HCT116 (cell line): Measurements from ENCODE around the gene FBXL4. TPM values are rescaled to one million over a fixed set of nuclear protein-coding genes. Genes with fewer than 3 reads are reported as not detected.

Experiments
- ATAC-seq: fragments of 200-7000 bp; cut with Tn5 transposase; 2 replicates; pipeline ENCODE4 v1.9.1; 2020; ENCODE audit warnings: mild to moderate bottlenecking, moderate library complexity
- BruUV-seq: library from RNA; stranded (reverse); fragments of 400-500 nt; replicated peaks from 2 replicates; lab custom pipeline; 2021; lab: Mats Ljungman, UMichigan
- CTCF ChIA-PET: fragments of 300-600 bp; sonication (Branson Sonifier 250); formaldehyde crosslinking; loops from one replicate; lab custom pipeline; 2021; ENCODE audit warnings: antibody characterized with exemption; lab: Charles Lee
- POLR2A ChIA-PET: fragments of 300-600, 350-600 bp; sonication (Branson Sonifier 250); formaldehyde crosslinking; loops from one replicate; lab custom pipeline; 2021; ENCODE audit warnings: antibody characterized with exemption; lab: Charles Lee
- RAD21 ChIA-PET, 2 experiments: fragments of 300-600 bp; sonication (Branson Sonifier 250); formaldehyde crosslinking; loops; one replicate each; lab custom pipeline; 2023; ENCODE audit warnings: low total read pairs in 2 of 2; ENCODE audit not compliant: uncharacterized antibody in 2 of 2, unreplicated experiment in 2 of 2, low non-redundant PET in 1 of 2; lab: Charles Lee
- DNase-seq: peaks from one replicate; pipeline ENCODE4 v3.0.0-alpha.2; 2010; ENCODE audit warnings: low read depth, low spot score
- H2AFZ ChIP-seq: fragments of 200-600 bp; shearing (Covaris generic), sonication (generic); 2 replicates; pipeline ENCODE4 v1.6.1; 2017; ENCODE audit warnings: low read depth, mixed run types, mixed read lengths, antibody characterized with exemption, low read length; ENCODE audit not compliant: poor library complexity, severe bottlenecking
- H3K27ac ChIP-seq: 2 replicates; pipeline ENCODE4 v1.5.1; 2012; ENCODE audit warnings: low read depth, low read length
- H3K27me3 ChIP-seq: fragments of 200-600 bp; sonication (generic); 2 replicates; pipeline ENCODE4 v1.6.1; 2016; ENCODE audit warnings: mixed run types, low read length, mixed read lengths; ENCODE audit not compliant: insufficient read depth
- H3K36me3 ChIP-seq, 2 experiments: fragments of 200-500 bp in 1 of 2; fragments of 200-600 bp in 1 of 2; sonication (Bioruptor generic) in 1 of 2; sonication (generic) in 1 of 2; 2 replicates each; pipeline versions ENCODE4 v1.5.1 to v1.6.1; 2014 to 2016; ENCODE audit warnings: low read length in 2 of 2, inconsistent platforms in 1 of 2, mixed read lengths in 1 of 2, mixed run types in 1 of 2; ENCODE audit not compliant: insufficient read depth in 2 of 2, control insufficient read depth in 1 of 2
- H3K4me1 ChIP-seq, 2 experiments: fragments of 200-600 bp in 1 of 2; sonication (generic) in 1 of 2; 2 replicates each; pipeline versions ENCODE4 v1.5.1 to v1.6.1; 2012 to 2017; ENCODE audit warnings: low read length in 2 of 2, inconsistent platforms in 1 of 2, mild to moderate bottlenecking in 1 of 2, mixed read lengths in 1 of 2, mixed run types in 1 of 2, moderate library complexity in 1 of 2; ENCODE audit not compliant: insufficient read depth in 2 of 2, control insufficient read depth in 1 of 2
- H3K4me2 ChIP-seq: fragments of 200-600 bp; sonication (generic); 2 replicates; pipeline ENCODE4 v1.6.1; 2017; ENCODE audit warnings: mixed run types, low read length, mixed read lengths
- H3K4me3 ChIP-seq, 2 experiments: fragments of 200-600 bp in 1 of 2; sonication (generic) in 1 of 2; replicated peaks in 1 of 2; 2 replicates each; pipeline ENCODE4 v1.5.1; 2011 to 2016; ENCODE audit warnings: low read length in 2 of 2, control low read depth in 1 of 2, low read depth in 1 of 2, mild to moderate bottlenecking in 1 of 2, mixed read lengths in 1 of 2, mixed run types in 1 of 2
- H3K79me2 ChIP-seq: fragments of 200-600 bp; sonication (generic); 2 replicates; pipeline ENCODE4 v1.6.1; 2017; ENCODE audit warnings: mild to moderate bottlenecking, mixed run types, low read length, moderate library complexity, mixed read lengths; ENCODE audit not compliant: insufficient read depth
- H3K9ac ChIP-seq: fragments of 200-600 bp; sonication (generic); 2 replicates; pipeline ENCODE4 v1.6.1; 2016; ENCODE audit warnings: low read length, mixed read lengths
- H3K9me2 ChIP-seq: fragments of 200-600 bp; sonication (generic), shearing (Covaris generic); 2 replicates; pipeline ENCODE4 v1.6.1; 2017; ENCODE audit warnings: mixed run types, mild to moderate bottlenecking, moderate library complexity; ENCODE audit not compliant: insufficient read depth
- H3K9me3 ChIP-seq, 2 experiments: fragments of 200-500 bp in 1 of 2; fragments of 200-600 bp in 1 of 2; sonication (Bioruptor generic) in 1 of 2; sonication (generic) in 1 of 2; 2 replicates each; pipeline ENCODE4 v1.6.1; 2014 to 2017; ENCODE audit warnings: low read length in 2 of 2, mixed read lengths in 2 of 2, inconsistent platforms in 1 of 2, low read depth in 1 of 2, mild to moderate bottlenecking in 1 of 2, mixed run types in 1 of 2, moderate library complexity in 1 of 2; ENCODE audit not compliant: control insufficient read depth in 1 of 2, insufficient read depth in 1 of 2
- H4K20me1 ChIP-seq: fragments of 200-600 bp; sonication (generic), shearing (Covaris generic); 2 replicates; pipeline ENCODE4 v1.6.1; 2017; ENCODE audit warnings: mixed run types, mild to moderate bottlenecking, moderate library complexity; ENCODE audit not compliant: insufficient read depth
- CBX3 ChIP-seq: IDR thresholded peaks from 2 replicates; pipeline ENCODE4 v1.6.1; 2012; ENCODE audit warnings: low read depth
- CEBPB ChIP-seq: IDR thresholded peaks from 2 replicates; pipeline ENCODE4 v1.6.1; 2012; ENCODE audit warnings: low read depth
- EGR1 ChIP-seq: IDR thresholded peaks from 2 replicates; pipeline ENCODE4 v1.6.1; 2012; ENCODE audit warnings: low read depth
- ELF1 ChIP-seq: IDR thresholded peaks from 2 replicates; pipeline ENCODE4 v1.6.1; 2012; ENCODE audit warnings: low read depth, borderline replicate concordance
- EZH2phosphoT487 ChIP-seq: fragments of 200-600 bp; IDR thresholded peaks from 2 replicates; pipeline ENCODE4 v1.6.1; 2018; ENCODE audit warnings: antibody characterized with exemption, borderline replicate concordance
- FOSL1 ChIP-seq: IDR thresholded peaks from 2 replicates; pipeline ENCODE4 v1.6.1; 2012; ENCODE audit warnings: low read depth
- POLR2A ChIP-seq: IDR thresholded peaks from 2 replicates; pipeline ENCODE4 v1.7.0; 2011; ENCODE audit warnings: borderline replicate concordance; ENCODE audit not compliant: insufficient read depth, insufficient read length; ENCODE audit errors: extremely low read depth
- POLR2AphosphoS5 ChIP-seq: IDR thresholded peaks from 2 replicates; pipeline ENCODE4 v1.6.1; 2011; ENCODE audit warnings: mild to moderate bottlenecking, low read depth, low read length, moderate library complexity
- RAD21 ChIP-seq: IDR thresholded peaks from 2 replicates; pipeline ENCODE4 v1.6.1; 2012; ENCODE audit warnings: low read depth, mild to moderate bottlenecking
- SP1 ChIP-seq: IDR thresholded peaks from 2 replicates; pipeline ENCODE4 v1.6.1; 2012; ENCODE audit warnings: low read depth
- SRF ChIP-seq: IDR thresholded peaks from 2 replicates; pipeline ENCODE4 v1.6.1; 2012; ENCODE audit warnings: low read depth
- YY1 ChIP-seq: IDR thresholded peaks from 2 replicates; pipeline ENCODE4 v1.6.1; 2011; ENCODE audit warnings: low read length, low read depth, moderate library complexity, mild to moderate bottlenecking; ENCODE audit not compliant: insufficient replicate concordance; ENCODE audit errors: extremely low read depth
- ZFX ChIP-seq: fragments of 450-650 bp; IDR thresholded peaks from 2 replicates; pipeline ENCODE4 v1.6.1; 2017
- ZNF274 ChIP-seq: fragments of 200-500 bp; sonication (Bioruptor generic); IDR thresholded peaks from 2 replicates; pipeline ENCODE4 v1.6.1; 2014; ENCODE audit warnings: mild to moderate bottlenecking, low read depth, low read length, inconsistent platforms
- intact Hi-C: fragments of 100-400 bp; cut with micrococcal nuclease; formaldehyde crosslinking; loops from 2 replicates; pipeline ENCODE4 v1.10.0; 2022
- total RNA-seq: library from RNA; stranded (reverse); gene quantifications from one replicate; pipeline ENCODE4 v1.2.1, GENCODE V29; 2021; ENCODE audit not compliant: unreplicated experiment
- TF ChIP-seq, protein P1 (sequence below): IDR thresholded peaks from 2 replicates; pipeline ENCODE4 v1.6.1; 2011; ENCODE audit warnings: mild to moderate bottlenecking, low read length, moderate library complexity; ENCODE audit not compliant: insufficient replicate concordance; ENCODE audit errors: extremely low read depth
- TF ChIP-seq, protein P2 (sequence below): IDR thresholded peaks from 2 replicates; pipeline ENCODE4 v1.6.1; 2012
- TF ChIP-seq, protein P3 (sequence below): IDR thresholded peaks from 2 replicates; pipeline ENCODE4 v1.6.1; 2012; ENCODE audit warnings: low read depth

Gene FBXL4
- total RNA-seq, 1 experiment from 2014 or later, result 15.7 TPM

DNA sequence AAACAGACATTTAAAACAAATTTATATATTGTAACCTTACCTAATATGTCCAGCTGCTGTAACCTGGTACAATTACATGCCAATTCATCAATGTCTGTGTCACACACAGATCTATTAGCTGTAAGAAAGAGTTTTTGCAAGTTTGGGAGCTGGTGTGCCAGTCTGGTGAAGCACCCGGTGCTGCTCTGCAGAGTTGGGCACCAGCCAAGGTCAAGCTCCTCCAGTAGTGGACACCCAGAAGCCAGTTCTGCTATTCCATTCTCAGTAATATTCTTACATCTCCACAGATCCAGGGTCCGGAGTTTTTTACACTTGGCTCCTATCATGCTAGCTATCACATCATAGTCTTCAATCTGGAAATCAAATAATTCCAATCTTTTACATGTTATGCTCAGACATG, 72.4 kb downstream of the FBXL4 start:
- H3K79me2 ChIP-seq, result no peaks in the 10 kb centered on the region
- CTCF ChIA-PET, result no interaction called here

More for the DNA sequence above, 72.4 kb downstream of the FBXL4 start:
- no peak overlapping the region for H3K27ac ChIP-seq
- no peaks in the 10 kb centered on the region for H3K9me2 ChIP-seq
- no peak overlapping the region for H3K9ac ChIP-seq
- ChIA-PET RAD21 (no interaction called here), POLR2A (no interaction called here)
- H3K4me3 ChIP-seq, result no peak overlapping the region
- no peak overlapping the region for H3K4me2 ChIP-seq
- no peaks in the 10 kb centered on the region for H3K36me3 ChIP-seq
- TF ChIP-seq, protein P1, sequence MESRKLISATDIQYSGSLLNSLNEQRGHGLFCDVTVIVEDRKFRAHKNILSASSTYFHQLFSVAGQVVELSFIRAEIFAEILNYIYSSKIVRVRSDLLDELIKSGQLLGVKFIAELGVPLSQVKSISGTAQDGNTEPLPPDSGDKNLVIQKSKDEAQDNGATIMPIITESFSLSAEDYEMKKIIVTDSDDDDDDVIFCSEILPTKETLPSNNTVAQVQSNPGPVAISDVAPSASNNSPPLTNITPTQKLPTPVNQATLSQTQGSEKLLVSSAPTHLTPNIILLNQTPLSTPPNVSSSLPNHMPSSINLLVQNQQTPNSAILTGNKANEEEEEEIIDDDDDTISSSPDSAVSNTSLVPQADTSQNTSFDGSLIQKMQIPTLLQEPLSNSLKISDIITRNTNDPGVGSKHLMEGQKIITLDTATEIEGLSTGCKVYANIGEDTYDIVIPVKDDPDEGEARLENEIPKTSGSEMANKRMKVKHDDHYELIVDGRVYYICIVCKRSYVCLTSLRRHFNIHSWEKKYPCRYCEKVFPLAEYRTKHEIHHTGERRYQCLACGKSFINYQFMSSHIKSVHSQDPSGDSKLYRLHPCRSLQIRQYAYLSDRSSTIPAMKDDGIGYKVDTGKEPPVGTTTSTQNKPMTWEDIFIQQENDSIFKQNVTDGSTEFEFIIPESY, result no peak
- no peak for TF ChIP-seq CEBPB
- TF ChIP-seq EGR1, result no peak
- no peak for TF ChIP-seq ZFX
- TF ChIP-seq ELF1, result no peak
- TF ChIP-seq POLR2A, result no peak
- TF ChIP-seq, protein P2, sequence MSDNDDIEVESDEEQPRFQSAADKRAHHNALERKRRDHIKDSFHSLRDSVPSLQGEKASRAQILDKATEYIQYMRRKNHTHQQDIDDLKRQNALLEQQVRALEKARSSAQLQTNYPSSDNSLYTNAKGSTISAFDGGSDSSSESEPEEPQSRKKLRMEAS, result no peak
- no peak for TF ChIP-seq EZH2phosphoT487
- no peak for TF ChIP-seq ZNF274
- no peak for TF ChIP-seq YY1
- TF ChIP-seq POLR2AphosphoS5, result no peak
- TF ChIP-seq CBX3, result no peak
- no peak for TF ChIP-seq SRF
- TF ChIP-seq, protein P3, sequence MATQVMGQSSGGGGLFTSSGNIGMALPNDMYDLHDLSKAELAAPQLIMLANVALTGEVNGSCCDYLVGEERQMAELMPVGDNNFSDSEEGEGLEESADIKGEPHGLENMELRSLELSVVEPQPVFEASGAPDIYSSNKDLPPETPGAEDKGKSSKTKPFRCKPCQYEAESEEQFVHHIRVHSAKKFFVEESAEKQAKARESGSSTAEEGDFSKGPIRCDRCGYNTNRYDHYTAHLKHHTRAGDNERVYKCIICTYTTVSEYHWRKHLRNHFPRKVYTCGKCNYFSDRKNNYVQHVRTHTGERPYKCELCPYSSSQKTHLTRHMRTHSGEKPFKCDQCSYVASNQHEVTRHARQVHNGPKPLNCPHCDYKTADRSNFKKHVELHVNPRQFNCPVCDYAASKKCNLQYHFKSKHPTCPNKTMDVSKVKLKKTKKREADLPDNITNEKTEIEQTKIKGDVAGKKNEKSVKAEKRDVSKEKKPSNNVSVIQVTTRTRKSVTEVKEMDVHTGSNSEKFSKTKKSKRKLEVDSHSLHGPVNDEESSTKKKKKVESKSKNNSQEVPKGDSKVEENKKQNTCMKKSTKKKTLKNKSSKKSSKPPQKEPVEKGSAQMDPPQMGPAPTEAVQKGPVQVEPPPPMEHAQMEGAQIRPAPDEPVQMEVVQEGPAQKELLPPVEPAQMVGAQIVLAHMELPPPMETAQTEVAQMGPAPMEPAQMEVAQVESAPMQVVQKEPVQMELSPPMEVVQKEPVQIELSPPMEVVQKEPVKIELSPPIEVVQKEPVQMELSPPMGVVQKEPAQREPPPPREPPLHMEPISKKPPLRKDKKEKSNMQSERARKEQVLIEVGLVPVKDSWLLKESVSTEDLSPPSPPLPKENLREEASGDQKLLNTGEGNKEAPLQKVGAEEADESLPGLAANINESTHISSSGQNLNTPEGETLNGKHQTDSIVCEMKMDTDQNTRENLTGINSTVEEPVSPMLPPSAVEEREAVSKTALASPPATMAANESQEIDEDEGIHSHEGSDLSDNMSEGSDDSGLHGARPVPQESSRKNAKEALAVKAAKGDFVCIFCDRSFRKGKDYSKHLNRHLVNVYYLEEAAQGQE, result no peak
- no peak for TF ChIP-seq RAD21
- TF ChIP-seq FOSL1, result no peak
- TF ChIP-seq SP1, result no peak
- H3K9me3 ChIP-seq, result no peaks in the 10 kb centered on the region
- no peaks in the 10 kb centered on the region for H3K27me3 ChIP-seq
- no TSS peak for BruUV-seq
- no peak for ATAC-seq
- no peak for DNase-seq
- H3K4me1 ChIP-seq, result no peaks in the 10 kb centered on the region
- H2AFZ ChIP-seq, result no peak overlapping the region
- no peaks in the 10 kb centered on the region for H4K20me1 ChIP-seq
- intact Hi-C loops, result no loop called here
